Measurements from ENCODE around the gene LRCH2. TPM values are rescaled to one million over a fixed set of nuclear protein-coding genes. Genes with fewer than 3 reads are reported as not detected.

LRCH2 gene
- total RNA-seq: 4.3 TPM
- long read RNA-seq, full-length matches to known transcripts: 2 of 4 reads
- long read RNA-seq, partial matches to known transcripts: 0 of 4 reads
- long read RNA-seq, other reads (novel, unspliced or antisense): 2 of 4 reads

DNA sequence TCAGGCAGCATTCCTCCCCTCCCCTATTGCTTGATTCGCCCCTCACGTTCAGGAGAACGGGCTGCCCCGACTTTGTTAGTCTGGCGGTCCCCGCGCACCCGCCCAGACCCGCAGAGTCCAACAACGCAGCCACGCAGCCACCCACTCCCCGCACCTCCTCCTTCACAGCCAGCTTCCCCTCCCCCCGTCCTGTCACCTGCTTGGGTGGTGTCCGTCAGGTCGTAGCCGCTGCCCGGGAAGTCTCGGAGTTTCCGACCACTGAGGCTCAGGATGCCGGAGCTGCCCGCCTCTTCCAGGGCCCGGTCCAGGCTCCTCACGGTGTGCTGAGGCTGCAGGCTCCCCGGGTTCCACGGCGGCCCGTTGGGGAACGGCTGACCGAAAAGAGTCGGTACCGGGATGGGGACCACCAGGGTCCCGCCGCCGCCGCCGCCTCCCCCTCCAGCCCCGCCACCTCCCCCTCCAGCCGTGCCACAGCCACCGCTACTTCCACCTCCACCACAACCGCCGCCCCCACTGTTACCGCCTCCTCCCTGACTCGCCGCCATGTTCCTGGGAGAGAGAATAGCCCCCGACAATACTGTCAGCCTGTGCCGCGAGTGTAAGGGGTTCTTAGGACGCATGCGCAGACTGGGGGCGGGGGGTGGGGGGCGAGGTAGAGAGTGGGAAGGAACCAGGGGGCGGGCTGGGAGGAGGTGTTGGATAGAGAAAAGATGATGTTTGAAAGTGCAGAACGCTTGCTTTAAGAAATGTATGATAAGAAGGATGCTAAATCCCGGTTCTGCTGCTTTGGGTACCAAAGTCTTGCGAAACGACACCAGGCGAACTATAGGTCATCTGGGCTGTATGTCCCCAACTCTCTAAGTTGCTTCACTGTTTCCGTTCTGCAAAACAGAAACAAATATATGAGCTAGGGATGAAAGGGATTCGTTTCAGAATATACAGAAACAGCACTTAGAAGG, at the start of gene LRCH2:
Gene LRCH2 (minus strand): TSS at position 600 of the 959 bp plus-strand sequence. CDS start 55 bp downstream, at position 545.
- DNase-seq (peak; percentile 51), ATAC-seq (peak; percentile 56 to 80)
- intact Hi-C loops (cut with DNase I): no loop called here
- no peaks in the 10 kb centered on the region for H3K4me1 ChIP-seq
- no peaks in the 10 kb centered on the region for H3K9me3 ChIP-seq
- no peaks in the 10 kb centered on the region for H3K36me3 ChIP-seq
- H3K4me3 ChIP-seq: peak within 1 kb of the TSS; percentile 54
- TF ChIP-seq CTCF (IDR thresholded peaks at IDR 0.05): no peak
- no peaks in the 10 kb centered on the region for H3K27me3 ChIP-seq (ENCODE audit: low read depth)
- H3K27ac ChIP-seq: peak within 1 kb of the TSS; percentile 36

- Histone ChIP-seq H3K4me3 (no peak overlapping the region), H3K27me3 (ENCODE audit: low read depth) (no peaks in the 10 kb centered on the region), H3K9me3 (no peaks in the 10 kb centered on the region), H3K36me3 (no peaks in the 10 kb centered on the region), H3K27ac (no peak overlapping the region), H3K4me1 (no peaks in the 10 kb centered on the region)
- intact Hi-C loops (cut with DNase I): no loop called here
- TF ChIP-seq CTCF (IDR thresholded peaks at IDR 0.05): no peak
- DNase-seq: no peak
- ATAC-seq: no peak
Measured at GRCh38 chrX:115269051-115269683, 35.3 kb upstream of the LRCH2 start.

- Histone ChIP-seq H3K4me1 (no peaks in the 10 kb centered on the region), H3K4me3 (no peak overlapping the region), H3K36me3 (no peaks in the 10 kb centered on the region), H3K27ac (no peak overlapping the region), H3K9me3 (no peaks in the 10 kb centered on the region), H3K27me3 (ENCODE audit: low read depth) (no peaks in the 10 kb centered on the region)
- intact Hi-C loops (cut with DNase I): no loop called here
- ATAC-seq: no peak
- DNase-seq: no peak
- TF ChIP-seq CTCF (IDR thresholded peaks at IDR 0.05): peak; percentile 22
Measured at GRCh38 chrX:115268421-115268820, 34.5 kb upstream of the LRCH2 start.

- Histone ChIP-seq H3K36me3 (no peaks in the 10 kb centered on the region), H3K4me1 (no peaks in the 10 kb centered on the region), H3K9me3 (no peaks in the 10 kb centered on the region), H3K27me3 (ENCODE audit: low read depth) (no peaks in the 10 kb centered on the region), H3K4me3 (no peak overlapping the region), H3K27ac (no peak overlapping the region)
- no peak for DNase-seq
- ATAC-seq: no peak
- no peak for TF ChIP-seq CTCF (IDR thresholded peaks at IDR 0.05)
- intact Hi-C loops (cut with DNase I): no loop called here
Measured at GRCh38 chrX:115266300-115266699, 32.4 kb upstream of the LRCH2 start.

GRCh38 chrX:115264009-115264408, 30.1 kb upstream of the LRCH2 start:
- no peaks in the 10 kb centered on the region for H3K27me3 ChIP-seq (ENCODE audit: low read depth)
- no peak for DNase-seq
- TF ChIP-seq CTCF (IDR thresholded peaks at IDR 0.05): no peak
- intact Hi-C loops (cut with DNase I): no loop called here
- no peak overlapping the region for H3K4me3 ChIP-seq
- no peaks in the 10 kb centered on the region for H3K4me1 ChIP-seq
- no peaks in the 10 kb centered on the region for H3K9me3 ChIP-seq
- no peak for ATAC-seq
- H3K27ac ChIP-seq: no peak overlapping the region
- H3K36me3 ChIP-seq: no peaks in the 10 kb centered on the region
